Stimulated activated CD4-positive, alpha-beta T cell treated with anti-CD3 and anti-CD28 coated beads, Interleukin-1b, Interleukin-23, amount 100 ng/mL, for 24 hours (primary cell): ENCODE data around the gene TENT4A.

ENCODE experiments used
- DNase-seq, 4 experiments: peaks; one replicate each; pipeline ENCODE4 v3.0.0-alpha.2; 2020; ENCODE audit warnings: low read depth in 4 of 4, low spot score in 1 of 4

Gene TENT4A

DNA sequence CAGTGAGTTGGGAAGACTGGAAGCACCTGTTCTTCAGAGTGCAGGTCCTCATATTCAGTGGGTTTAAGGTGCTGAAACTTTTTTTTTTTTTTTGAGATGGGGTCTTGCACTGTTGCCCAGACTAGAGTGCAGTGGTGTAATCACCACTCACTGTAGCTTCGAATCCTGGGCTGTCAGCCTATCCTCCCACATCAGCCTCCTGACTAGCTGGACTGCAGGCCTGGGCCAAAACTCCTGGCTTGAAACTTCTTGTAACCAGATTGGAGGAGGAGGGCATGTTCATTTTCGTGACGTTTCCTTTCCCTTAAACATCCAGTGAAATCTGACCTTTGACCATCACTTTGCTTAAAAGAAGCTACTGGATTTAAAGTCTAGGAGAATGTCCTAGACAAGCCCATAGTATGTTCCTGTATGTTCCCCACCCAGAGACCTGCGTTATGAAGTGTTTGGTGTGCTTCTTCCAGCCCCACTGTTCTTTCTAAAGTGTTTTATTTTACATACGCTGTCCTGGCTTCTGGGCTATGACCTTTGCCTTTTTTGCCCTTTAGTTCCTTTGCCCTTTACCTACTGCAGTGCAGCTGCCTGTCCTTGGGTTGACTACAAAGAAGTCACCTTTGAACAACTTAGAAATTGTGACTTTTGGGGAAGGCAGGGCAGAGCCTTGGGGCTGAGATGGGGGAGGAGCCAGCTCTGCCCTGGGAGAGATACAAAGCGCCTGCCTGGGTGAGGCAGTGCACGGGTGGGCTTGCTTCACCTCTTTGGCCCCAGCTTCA is 18.4 kb downstream of the TENT4A start:
- no peak for DNase-seq

GRCh38 chr5:6732634-6733410 is 19.6 kb downstream of the TENT4A start:
- DNase-seq, result no peak

GRCh38 chr5:6733411-6734242 is 20.4 kb downstream of the TENT4A start:
- no peak for DNase-seq

GRCh38 chr5:6734243-6734700 is 21.0 kb downstream of the TENT4A start:
- DNase-seq, result no peak

DNA sequence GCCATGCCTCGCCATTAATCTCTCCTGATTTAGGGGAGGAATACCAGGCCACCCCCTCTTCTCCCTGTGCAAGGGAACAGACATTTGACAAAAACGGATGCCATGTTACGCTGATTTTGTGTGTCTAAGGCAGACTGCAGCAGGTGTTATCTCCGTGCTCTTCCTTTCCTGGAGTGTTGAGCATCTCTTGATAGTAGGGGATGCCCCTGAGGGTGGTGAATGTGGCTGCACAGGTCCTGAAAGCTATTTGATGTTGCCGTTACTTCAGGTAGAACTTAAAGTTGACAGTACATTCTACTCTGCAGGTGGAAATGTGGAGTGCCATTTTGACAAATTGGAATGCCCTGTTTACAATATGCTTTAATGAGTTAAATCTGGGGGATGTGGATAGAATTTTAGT is 21.5 kb downstream of the TENT4A start:
- no peak for DNase-seq

DNA sequence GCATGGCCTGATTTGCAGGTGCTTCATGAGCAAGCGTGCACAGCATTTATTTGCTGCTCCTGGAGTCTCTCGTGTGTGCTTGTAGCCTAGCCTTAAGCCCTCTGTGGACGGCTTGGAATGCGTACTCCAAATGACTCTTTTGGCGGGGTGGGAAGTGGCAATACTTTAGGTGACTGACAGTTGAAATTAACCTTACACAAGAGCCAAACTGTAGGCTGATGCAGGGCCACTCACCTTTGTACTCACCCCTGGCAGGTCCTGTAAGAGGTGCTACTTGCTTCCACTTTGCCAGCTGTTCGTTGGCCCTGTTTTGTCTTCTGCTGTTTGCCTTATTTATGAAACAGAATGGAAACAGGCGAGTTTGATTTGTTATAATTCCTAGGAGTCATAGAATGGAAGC is 22.9 kb downstream of the TENT4A start:
- DNase-seq, result no peak

- no peak for DNase-seq
Observed at GRCh38 chr5:6736524-6737042, 23.4 kb downstream of the TENT4A start.

GRCh38 chr5:6737043-6737941 is 24.1 kb downstream of the TENT4A start:
- no peak for DNase-seq

DNA sequence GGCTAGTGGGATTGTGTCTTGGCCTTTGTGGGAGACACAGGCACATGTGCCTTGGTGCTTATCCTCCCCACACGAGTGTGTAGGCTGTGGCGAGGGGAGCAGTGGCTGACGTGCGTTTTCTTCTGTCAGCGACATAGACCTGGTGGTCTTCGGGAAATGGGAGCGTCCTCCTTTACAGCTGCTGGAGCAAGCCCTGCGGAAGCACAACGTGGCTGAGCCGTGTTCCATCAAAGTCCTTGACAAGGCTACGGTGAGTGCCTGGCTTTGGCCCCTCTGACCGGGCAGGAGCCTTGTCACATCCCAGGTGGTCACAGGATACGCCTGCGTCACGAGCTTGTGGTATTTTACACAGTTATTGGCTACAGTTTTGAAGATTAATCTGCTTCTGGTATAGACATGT is 26.4 kb downstream of the TENT4A start:
- DNase-seq, result no peak

DNA sequence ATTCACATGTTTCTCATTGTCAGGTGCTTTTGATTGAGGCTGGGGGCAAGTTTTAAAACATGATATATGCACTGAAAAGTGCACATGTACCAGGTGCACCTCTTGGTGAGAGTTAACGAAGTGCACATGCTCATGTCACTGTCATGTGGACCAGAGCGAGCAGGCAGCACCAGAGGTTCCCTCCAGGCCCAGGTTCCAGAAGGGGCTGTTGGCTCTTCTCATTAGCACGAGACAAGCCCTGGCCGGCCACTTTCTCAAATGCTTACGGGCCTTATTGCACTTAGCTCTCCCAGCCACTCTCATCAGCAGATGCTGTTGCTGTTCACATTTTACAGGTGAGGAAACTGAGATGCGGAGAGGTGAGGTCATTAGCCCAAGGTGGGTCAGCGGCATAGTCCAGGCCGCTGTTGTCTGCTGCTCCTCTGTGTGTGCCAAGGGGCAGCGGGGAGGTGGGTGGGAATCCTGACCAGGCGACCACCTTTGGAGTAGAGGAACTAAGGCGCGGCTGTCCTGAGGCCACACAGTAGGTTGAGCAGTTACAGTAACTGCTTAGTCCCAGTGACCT is 27.4 kb downstream of the TENT4A start:
- no peak for DNase-seq

DNA sequence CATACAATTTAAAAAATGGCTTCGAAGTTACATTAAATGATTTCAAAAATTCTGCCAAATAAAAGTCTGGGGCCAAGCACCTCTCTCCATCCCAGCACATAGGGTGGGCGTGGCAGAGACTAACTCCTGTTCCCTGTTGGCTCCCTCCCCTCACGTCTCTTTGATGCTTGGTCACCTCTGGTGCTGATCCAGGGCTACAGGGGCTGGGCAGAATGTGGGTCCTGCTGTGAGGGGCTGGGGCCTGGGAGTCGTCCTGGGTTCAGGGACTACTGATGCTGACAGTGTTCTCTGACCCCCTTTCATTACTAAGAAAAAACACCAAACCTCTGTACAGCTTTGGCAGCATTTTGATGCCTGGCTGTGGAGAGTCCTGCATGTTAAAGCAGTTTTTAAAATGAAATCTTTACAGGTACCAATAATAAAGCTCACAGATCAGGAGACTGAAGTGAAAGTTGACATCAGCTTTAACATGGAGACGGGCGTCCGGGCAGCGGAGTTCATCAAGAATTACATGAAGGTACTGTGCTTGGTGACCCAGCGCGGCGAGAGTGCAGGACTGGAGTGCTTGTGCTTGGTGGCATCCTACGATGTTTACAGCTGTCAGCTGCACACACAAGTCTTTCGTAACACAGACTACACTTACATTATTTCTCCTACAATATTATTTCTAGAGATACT is 29.0 kb downstream of the TENT4A start:
- DNase-seq, result no peak

- DNase-seq, result no peak
Observed at GRCh38 chr5:6743161-6743560, 29.9 kb downstream of the TENT4A start.

DNA sequence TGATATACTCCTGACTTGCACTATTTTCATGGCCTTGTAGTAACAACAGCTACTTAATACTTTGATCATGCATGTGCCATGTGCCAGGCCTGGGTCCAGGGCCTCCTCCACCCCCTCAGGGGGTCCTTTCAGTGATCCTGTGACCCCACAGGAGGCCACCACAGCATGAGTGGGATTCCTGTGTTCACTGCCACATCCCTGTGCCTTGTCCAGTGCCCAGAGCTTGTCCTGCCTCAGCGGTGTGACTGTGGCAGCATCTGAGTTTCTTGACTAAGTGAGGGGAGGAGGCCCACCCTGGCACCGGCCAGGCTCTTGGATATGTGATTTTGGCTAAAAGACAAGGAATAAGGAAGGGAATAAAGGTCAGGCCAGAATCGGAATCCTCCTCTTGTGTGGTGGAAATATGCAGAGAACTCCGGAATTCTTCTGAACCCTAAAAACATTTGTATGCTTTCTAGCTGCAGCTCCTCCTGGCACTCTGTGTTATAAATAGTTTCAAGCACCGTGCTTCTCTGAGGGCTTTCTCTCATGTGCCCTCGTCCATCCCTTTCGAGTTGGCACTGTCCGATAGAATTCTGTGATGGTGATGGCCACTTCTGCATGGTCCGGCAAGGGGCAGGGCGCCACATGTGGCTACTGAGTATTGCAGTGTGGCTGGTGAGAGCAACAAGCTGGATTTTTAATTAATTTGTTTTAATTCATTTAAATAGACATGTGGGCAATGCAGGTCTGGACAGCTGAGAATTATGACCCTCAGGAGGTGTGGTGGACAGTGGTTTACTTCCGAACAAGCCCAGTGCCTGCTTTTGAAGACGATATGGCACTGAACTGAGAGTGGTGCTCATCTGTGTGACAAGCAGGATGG is 31.8 kb downstream of the TENT4A start:
- no peak for DNase-seq

DNA sequence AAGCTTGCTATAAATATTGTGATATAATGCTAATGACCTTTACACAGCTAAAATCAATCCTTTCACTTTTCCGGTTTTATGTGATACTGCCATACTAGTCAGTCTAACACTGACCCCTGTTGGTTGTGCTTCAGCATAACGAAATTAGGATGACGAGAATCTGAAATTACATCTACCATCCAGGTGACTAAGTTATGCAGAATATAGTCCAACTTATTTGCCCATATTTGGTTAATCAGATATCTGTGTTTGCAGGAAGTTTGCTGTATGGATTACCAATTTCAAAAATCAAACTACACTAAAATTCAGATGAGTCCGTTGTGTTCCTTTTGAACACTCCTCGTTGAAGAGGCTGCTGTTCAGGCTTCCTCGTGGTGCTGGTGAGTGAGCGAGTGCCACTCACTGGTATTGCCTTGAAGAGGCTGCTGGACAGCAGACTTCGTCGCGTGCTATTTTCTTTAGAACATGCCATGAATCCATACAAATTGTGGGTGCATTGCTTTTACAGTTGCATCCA is 32.5 kb downstream of the TENT4A start:
- no peak for DNase-seq

DNA sequence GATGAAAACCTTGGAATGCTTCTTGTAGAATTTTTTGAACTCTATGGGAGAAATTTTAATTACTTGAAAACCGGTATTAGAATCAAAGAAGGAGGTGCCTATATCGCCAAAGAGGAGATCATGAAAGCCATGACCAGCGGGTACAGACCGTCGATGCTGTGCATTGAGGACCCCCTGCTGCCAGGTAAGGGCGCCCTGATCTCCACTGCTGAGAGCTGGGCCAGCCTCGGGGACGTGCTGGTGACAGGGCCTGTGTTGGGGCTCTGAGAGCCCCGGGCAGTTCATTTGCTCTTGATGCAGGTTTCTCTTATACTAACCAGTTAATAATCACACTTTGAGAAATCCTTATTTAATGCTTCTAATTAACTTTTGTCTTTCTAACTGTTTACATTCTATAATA is 33.0 kb downstream of the TENT4A start:
- no peak for DNase-seq

- no peak for DNase-seq
Observed at GRCh38 chr5:6747103-6747502, 33.9 kb downstream of the TENT4A start.

GRCh38 chr5:6748142-6748541 is 34.9 kb downstream of the TENT4A start:
- no peak for DNase-seq

DNA sequence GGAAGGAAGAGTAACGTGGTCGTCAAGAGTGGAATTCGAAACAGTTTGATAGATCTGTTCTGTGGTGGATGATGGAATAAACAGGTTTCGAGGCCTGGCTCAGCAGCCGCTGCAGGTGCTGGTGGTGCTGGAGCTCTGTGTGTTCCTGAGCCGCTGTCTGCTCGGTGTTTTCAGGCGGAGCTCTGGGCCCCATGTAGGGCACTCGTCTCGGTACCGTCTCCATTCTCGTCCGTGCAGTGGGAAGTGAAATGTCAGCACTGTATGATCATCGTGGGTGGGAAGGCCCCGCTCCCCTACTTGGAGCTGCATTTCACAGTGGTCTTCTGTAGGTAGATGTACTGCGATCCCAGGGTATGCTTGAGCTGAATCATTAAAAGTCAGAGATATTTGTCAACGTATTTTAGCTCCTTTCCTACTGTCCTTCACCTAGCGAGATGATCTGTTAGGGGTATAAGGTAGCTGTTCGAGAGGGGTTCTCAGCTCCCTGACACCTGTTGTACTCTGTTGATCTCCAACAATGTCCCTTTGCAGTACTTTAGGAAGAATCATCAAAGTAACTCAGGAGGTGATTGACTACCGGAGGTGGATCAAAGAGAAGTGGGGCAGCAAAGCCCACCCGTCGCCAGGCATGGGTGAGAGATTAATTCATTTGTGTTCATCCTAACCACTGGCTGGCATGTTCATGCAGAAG is 35.9 kb downstream of the TENT4A start:
- DNase-seq, result no peak
